ENCODE data around the gene JAZF1. TPM values are rescaled to one million over a fixed set of nuclear protein-coding genes. Genes with fewer than 3 reads are reported as not detected.
"Not testable (repeated sequence)": the region's sequence is repeated elsewhere in the genome, so short reads cannot be mapped to it uniquely, and the experiment has no call there.

JAZF1 gene
- total RNA-seq, 1 donor from 2014 or later, result 21.7 TPM

GRCh38 chr7:28037220-28038010, 143.2 kb downstream of the JAZF1 start:
- DNase-seq (ENCODE audit: low spot score) (no peak), ATAC-seq (peak; percentile 82)
- intact Hi-C loops (cut with DNase I), result no loop called here

GRCh38 chr7:28036696-28037095, 143.9 kb downstream of the JAZF1 start:
- DNase-seq (ENCODE audit: low spot score) (no peak), ATAC-seq (no peak)
- intact Hi-C loops (cut with DNase I), result no loop called here

- DNase-seq (ENCODE audit: low spot score) (no peak), ATAC-seq (no peak)
- intact Hi-C loops (cut with DNase I), result no loop called here
Measured at GRCh38 chr7:28033386-28033785, 147.2 kb downstream of the JAZF1 start.

- no peak for ATAC-seq
- intact Hi-C loops (cut with DNase I), result no loop called here
- no peak for DNase-seq (ENCODE audit: low spot score)
Measured at GRCh38 chr7:28032738-28033380, 147.7 kb downstream of the JAZF1 start.

GRCh38 chr7:28029051-28029450, 151.5 kb downstream of the JAZF1 start:
- intact Hi-C loops (cut with DNase I), result loop anchor here (10.0 kb wide), 1 partner anchor 834 kb away; no protein-coding TSS in a partner anchor
- no peak for ATAC-seq
- no peak for DNase-seq (ENCODE audit: low spot score)

- intact Hi-C loops (cut with DNase I), result loop anchor here (10.0 kb wide), 1 partner anchor 834 kb away; no protein-coding TSS in a partner anchor
- ATAC-seq, result no peak
- DNase-seq (ENCODE audit: low spot score), result no peak
Measured at GRCh38 chr7:28028471-28028870, 152.1 kb downstream of the JAZF1 start.

- intact Hi-C loops (cut with DNase I), result loop anchor here (10.0 kb wide), 1 partner anchor 831 kb away; no protein-coding TSS in a partner anchor
- no peak for DNase-seq (ENCODE audit: low spot score)
- no peak for ATAC-seq
Measured at GRCh38 chr7:28026237-28026636, 154.4 kb downstream of the JAZF1 start.

- intact Hi-C loops (cut with DNase I), result loop anchor here (10.0 kb wide), 1 partner anchor 830 kb away; no protein-coding TSS in a partner anchor
- DNase-seq (ENCODE audit: low spot score), result no peak
- no peak for ATAC-seq
Measured at GRCh38 chr7:28024786-28025334, 155.7 kb downstream of the JAZF1 start.

GRCh38 chr7:28020302-28020940, 160.2 kb downstream of the JAZF1 start:
- DNase-seq (ENCODE audit: low spot score) (peak; percentile 75), ATAC-seq (peak; percentile 94)
- intact Hi-C loops (cut with DNase I), result loop anchor here (10.0 kb wide), 1 partner anchor 826 kb away; no protein-coding TSS in a partner anchor

- no peak for DNase-seq (ENCODE audit: low spot score)
- intact Hi-C loops (cut with DNase I), result no loop called here
- no peak for ATAC-seq
Measured at GRCh38 chr7:28018856-28019465, 161.6 kb downstream of the JAZF1 start.

GRCh38 chr7:28018446-28018845, 162.1 kb downstream of the JAZF1 start:
- intact Hi-C loops (cut with DNase I), result no loop called here
- ATAC-seq (no peak), DNase-seq (ENCODE audit: low spot score) (no peak)

- ATAC-seq (no peak), DNase-seq (ENCODE audit: low spot score) (no peak)
- intact Hi-C loops (cut with DNase I), result no loop called here
Measured at GRCh38 chr7:28018020-28018419, 162.6 kb downstream of the JAZF1 start.

GRCh38 chr7:28017372-28017771, 163.2 kb downstream of the JAZF1 start:
- no peak for DNase-seq (ENCODE audit: low spot score)
- intact Hi-C loops (cut with DNase I), result no loop called here
- no peak for ATAC-seq

- intact Hi-C loops (cut with DNase I), result no loop called here
- no peak for ATAC-seq
- no peak for DNase-seq (ENCODE audit: low spot score)
Measured at GRCh38 chr7:28016297-28016696, 164.3 kb downstream of the JAZF1 start.

- intact Hi-C loops (cut with DNase I), result no loop called here
- ATAC-seq, result no peak
- DNase-seq (ENCODE audit: low spot score), result no peak
Measured at GRCh38 chr7:28015169-28015568, 165.4 kb downstream of the JAZF1 start.

GRCh38 chr7:28014340-28014739, 166.3 kb downstream of the JAZF1 start:
- intact Hi-C loops (cut with DNase I); ATAC-seq; DNase-seq (ENCODE audit: low spot score): not testable (repeated sequence)

GRCh38 chr7:28013441-28013840, 167.2 kb downstream of the JAZF1 start:
- no peak for ATAC-seq
- no peak for DNase-seq (ENCODE audit: low spot score)
- intact Hi-C loops (cut with DNase I), result no loop called here

- intact Hi-C loops (cut with DNase I), result no loop called here
- no peak for ATAC-seq
- no peak for DNase-seq (ENCODE audit: low spot score)
Measured at GRCh38 chr7:28013019-28013418, 167.6 kb downstream of the JAZF1 start.

- intact Hi-C loops (cut with DNase I), result no loop called here
- DNase-seq (ENCODE audit: low spot score), result no peak
- no peak for ATAC-seq
Measured at GRCh38 chr7:28008911-28009310, 171.7 kb downstream of the JAZF1 start.

Data from sciatic nerve (tissue), 2 donors.